ENCODE results near the gene PCNX3.

DNA sequence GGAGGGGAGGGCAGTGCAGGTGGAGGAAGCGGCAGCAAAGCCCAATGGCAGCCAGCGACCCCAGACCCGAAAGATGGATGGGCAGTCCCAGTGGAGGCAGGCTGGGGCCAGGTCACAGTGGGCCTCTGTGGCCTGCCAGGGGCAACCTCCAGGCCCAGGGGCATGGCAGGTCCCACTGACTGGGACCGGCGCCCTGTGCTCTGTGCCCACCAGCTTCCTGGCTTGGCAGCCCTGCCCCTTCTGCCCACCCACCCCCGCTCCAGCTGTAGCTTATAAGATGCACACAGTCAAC lies 15.7 kb upstream of the PCNX3 start:
- TF ChIP-seq, protein P1, sequence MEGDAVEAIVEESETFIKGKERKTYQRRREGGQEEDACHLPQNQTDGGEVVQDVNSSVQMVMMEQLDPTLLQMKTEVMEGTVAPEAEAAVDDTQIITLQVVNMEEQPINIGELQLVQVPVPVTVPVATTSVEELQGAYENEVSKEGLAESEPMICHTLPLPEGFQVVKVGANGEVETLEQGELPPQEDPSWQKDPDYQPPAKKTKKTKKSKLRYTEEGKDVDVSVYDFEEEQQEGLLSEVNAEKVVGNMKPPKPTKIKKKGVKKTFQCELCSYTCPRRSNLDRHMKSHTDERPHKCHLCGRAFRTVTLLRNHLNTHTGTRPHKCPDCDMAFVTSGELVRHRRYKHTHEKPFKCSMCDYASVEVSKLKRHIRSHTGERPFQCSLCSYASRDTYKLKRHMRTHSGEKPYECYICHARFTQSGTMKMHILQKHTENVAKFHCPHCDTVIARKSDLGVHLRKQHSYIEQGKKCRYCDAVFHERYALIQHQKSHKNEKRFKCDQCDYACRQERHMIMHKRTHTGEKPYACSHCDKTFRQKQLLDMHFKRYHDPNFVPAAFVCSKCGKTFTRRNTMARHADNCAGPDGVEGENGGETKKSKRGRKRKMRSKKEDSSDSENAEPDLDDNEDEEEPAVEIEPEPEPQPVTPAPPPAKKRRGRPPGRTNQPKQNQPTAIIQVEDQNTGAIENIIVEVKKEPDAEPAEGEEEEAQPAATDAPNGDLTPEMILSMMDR (IDR thresholded peaks at IDR 0.05; ENCODE audit: borderline replicate concordance, extremely low read depth, low read length, poor library complexity, severe bottlenecking): no peak
- no peak for TF ChIP-seq EZH2 (IDR thresholded peaks at IDR 0.05; ENCODE audit: borderline replicate concordance, low read depth, low read length, severe bottlenecking)
